ENCODE measurements around the gene AHCTF1. TPM values are rescaled to one million over a fixed set of nuclear protein-coding genes. Genes with fewer than 3 reads are reported as not detected.
"Not testable (repeated sequence)": the region's sequence is repeated elsewhere in the genome, so short reads cannot be mapped to it uniquely, and the experiment has no call there.

Gene AHCTF1
- total RNA-seq, 1 experiment from 2014 or later = 25.9 TPM

- H3K4me3 ChIP-seq = no peak overlapping the region
- no peaks in the 10 kb centered on the region for H3K9me3 ChIP-seq
- no peak for DNase-seq
- H3K27me3 ChIP-seq = no peaks in the 10 kb centered on the region
- peaks cover 75% of the 10 kb centered on the region for H3K36me3 ChIP-seq
Measured at GRCh38 chr1:246878551-246878950, 53.2 kb downstream of the AHCTF1 start.

GRCh38 chr1:246876431-246876830 is 55.3 kb downstream of the AHCTF1 start:
- H3K36me3 ChIP-seq = peaks cover 84% of the 10 kb centered on the region
- DNase-seq = no peak
- no peaks in the 10 kb centered on the region for H3K27me3 ChIP-seq
- H3K4me3 ChIP-seq = no peak overlapping the region
- H3K9me3 ChIP-seq = no peaks in the 10 kb centered on the region

- no peaks in the 10 kb centered on the region for H3K9me3 ChIP-seq
- H3K4me3 ChIP-seq = no peak overlapping the region
- peaks cover 85% of the 10 kb centered on the region for H3K36me3 ChIP-seq
- no peaks in the 10 kb centered on the region for H3K27me3 ChIP-seq
- peak; percentile 3 for DNase-seq
Measured at GRCh38 chr1:246875041-246876026, 56.4 kb downstream of the AHCTF1 start.

- H3K9me3 ChIP-seq = no peaks in the 10 kb centered on the region
- DNase-seq = no peak
- H3K27me3 ChIP-seq = no peaks in the 10 kb centered on the region
- peaks cover 84% of the 10 kb centered on the region for H3K36me3 ChIP-seq
- no peak overlapping the region for H3K4me3 ChIP-seq
Measured at GRCh38 chr1:246865921-246866320, 65.8 kb downstream of the AHCTF1 start.

- not testable (repeated sequence) for H3K9me3 ChIP-seq, H3K27me3 ChIP-seq, H3K4me3 ChIP-seq, DNase-seq
- H3K36me3 ChIP-seq = peaks cover 85% of the 10 kb centered on the region
Measured at GRCh38 chr1:246863791-246864190, 68.0 kb downstream of the AHCTF1 start.

GRCh38 chr1:246860401-246860800 is 71.3 kb downstream of the AHCTF1 start:
- peaks cover 91% of the 10 kb centered on the region for H3K36me3 ChIP-seq
- DNase-seq = no peak
- no peak overlapping the region for H3K4me3 ChIP-seq
- H3K9me3 ChIP-seq = no peaks in the 10 kb centered on the region
- H3K27me3 ChIP-seq = no peaks in the 10 kb centered on the region

GRCh38 chr1:246856371-246856770 is 75.4 kb downstream of the AHCTF1 start:
- no peak for DNase-seq
- no peaks in the 10 kb centered on the region for H3K27me3 ChIP-seq
- H3K4me3 ChIP-seq = no peak overlapping the region
- no peaks in the 10 kb centered on the region for H3K9me3 ChIP-seq
- H3K36me3 ChIP-seq = peaks cover 93% of the 10 kb centered on the region

- peaks cover 91% of the 10 kb centered on the region for H3K36me3 ChIP-seq
- not testable (repeated sequence) for H3K4me3 ChIP-seq, DNase-seq
Measured at GRCh38 chr1:246850640-246851039, 81.1 kb downstream of the AHCTF1 start.

GRCh38 chr1:246843876-246844275 is 87.9 kb downstream of the AHCTF1 start:
- no peak for DNase-seq
- no peak overlapping the region for H3K4me3 ChIP-seq
- H3K27me3 ChIP-seq = no peaks in the 10 kb centered on the region
- no peaks in the 10 kb centered on the region for H3K9me3 ChIP-seq
- H3K36me3 ChIP-seq = peaks cover 82% of the 10 kb centered on the region

More at GRCh38 chr1:246850640-246851039, 81.1 kb downstream of the AHCTF1 start:
- H3K9me3 ChIP-seq, H3K27me3 ChIP-seq: not testable (repeated sequence)

GRCh38 chr1:246840761-246841160 is 91.0 kb downstream of the AHCTF1 start:
- H3K36me3 ChIP-seq = peaks cover 54% of the 10 kb centered on the region
- H3K9me3 ChIP-seq, H3K27me3 ChIP-seq, DNase-seq, H3K4me3 ChIP-seq: not testable (repeated sequence)

- peaks cover 32% of the 10 kb centered on the region for H3K36me3 ChIP-seq
- DNase-seq = no peak
- H3K27me3 ChIP-seq = no peaks in the 10 kb centered on the region
- no peaks in the 10 kb centered on the region for H3K9me3 ChIP-seq
- H3K4me3 ChIP-seq = no peak overlapping the region
Measured at GRCh38 chr1:246838118-246838456, 93.7 kb downstream of the AHCTF1 start.

- Histone ChIP-seq H3K27me3 (no peaks in the 10 kb centered on the region), H3K36me3 (peaks cover 27% of the 10 kb centered on the region), H3K9me3 (no peaks in the 10 kb centered on the region), H3K4me3 (no peak overlapping the region)
- DNase-seq = no peak
Measured at GRCh38 chr1:246837418-246838117, 94.2 kb downstream of the AHCTF1 start.

- peak; percentile 5 for DNase-seq
- Histone ChIP-seq H3K36me3 (peaks cover 17% of the 10 kb centered on the region), H3K9me3 (no peaks in the 10 kb centered on the region), H3K27me3 (no peaks in the 10 kb centered on the region), H3K4me3 (no peak overlapping the region)
Measured at GRCh38 chr1:246836209-246836966, 95.4 kb downstream of the AHCTF1 start.

GRCh38 chr1:246831543-246831942 is 100.2 kb downstream of the AHCTF1 start:
- Histone ChIP-seq H3K27me3 (no peaks in the 10 kb centered on the region), H3K36me3 (no peaks in the 10 kb centered on the region), H3K9me3 (peaks cover 10% of the 10 kb centered on the region), H3K4me3 (no peak overlapping the region)
- DNase-seq = no peak

- DNase-seq = no peak
- H3K9me3 ChIP-seq = peaks cover 10% of the 10 kb centered on the region
- H3K36me3 ChIP-seq = no peaks in the 10 kb centered on the region
- H3K27me3 ChIP-seq = no peaks in the 10 kb centered on the region
- no peak overlapping the region for H3K4me3 ChIP-seq
Measured at GRCh38 chr1:246828818-246829217, 102.9 kb downstream of the AHCTF1 start.

GRCh38 chr1:246827396-246827795 is 104.4 kb downstream of the AHCTF1 start:
- DNase-seq = no peak
- Histone ChIP-seq H3K9me3 (peaks cover 10% of the 10 kb centered on the region), H3K36me3 (no peaks in the 10 kb centered on the region), H3K27me3 (no peaks in the 10 kb centered on the region), H3K4me3 (no peak overlapping the region)

All from MG63 (cell line).